HUDEP-2 (cell line): ENCODE results near the gene IZUMO3.
"Not testable (repeated sequence)": the region's sequence is repeated elsewhere in the genome, so short reads cannot be mapped to it uniquely, and the experiment has no call there.

Experiments used
- DNase-seq, 76 experiments: peaks; one replicate each; lab custom pipeline; 2025; ENCODE audit not compliant: unreplicated experiment in 76 of 76; lab: John Stamatoyannopoulos, UW

The IZUMO3 gene

DNA sequence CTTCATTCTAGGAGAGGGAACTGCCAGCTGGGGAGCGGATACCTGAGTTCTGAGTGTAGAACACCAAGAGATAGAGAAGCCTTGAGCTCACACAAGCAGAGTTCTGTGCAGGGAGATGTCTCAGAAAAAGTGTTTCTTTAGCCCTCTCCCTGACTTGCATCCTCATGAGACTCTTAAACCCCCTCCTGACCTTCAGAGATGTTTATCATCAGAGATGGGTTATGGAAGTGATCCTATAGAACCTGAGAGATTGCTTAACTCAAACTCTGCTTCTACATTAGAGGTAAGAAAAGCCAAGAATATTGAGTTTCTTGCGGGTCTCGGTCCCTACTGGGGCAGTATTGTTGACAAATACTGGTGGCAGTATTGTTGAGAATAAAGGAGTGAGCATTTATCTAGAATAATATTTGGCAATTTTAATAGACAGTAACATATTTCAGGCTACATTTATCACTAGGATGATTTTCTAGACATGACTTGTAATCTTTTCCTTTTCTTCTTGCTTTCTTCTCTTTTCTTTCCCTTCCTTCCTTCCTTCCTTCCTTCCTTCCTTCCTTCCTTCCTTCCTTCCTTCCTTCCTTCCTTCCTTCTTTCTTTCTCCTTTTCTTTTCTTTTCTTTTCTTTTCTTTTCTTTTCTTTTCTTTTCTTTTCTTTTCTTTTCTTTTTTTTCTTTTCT, at the start of gene IZUMO3:
IZUMO3 (minus strand) TSS at position 51 of the 676 bp plus-strand sequence. CDS start 248 bp downstream, outside the sequence.
- DNase-seq: no peak

DNA sequence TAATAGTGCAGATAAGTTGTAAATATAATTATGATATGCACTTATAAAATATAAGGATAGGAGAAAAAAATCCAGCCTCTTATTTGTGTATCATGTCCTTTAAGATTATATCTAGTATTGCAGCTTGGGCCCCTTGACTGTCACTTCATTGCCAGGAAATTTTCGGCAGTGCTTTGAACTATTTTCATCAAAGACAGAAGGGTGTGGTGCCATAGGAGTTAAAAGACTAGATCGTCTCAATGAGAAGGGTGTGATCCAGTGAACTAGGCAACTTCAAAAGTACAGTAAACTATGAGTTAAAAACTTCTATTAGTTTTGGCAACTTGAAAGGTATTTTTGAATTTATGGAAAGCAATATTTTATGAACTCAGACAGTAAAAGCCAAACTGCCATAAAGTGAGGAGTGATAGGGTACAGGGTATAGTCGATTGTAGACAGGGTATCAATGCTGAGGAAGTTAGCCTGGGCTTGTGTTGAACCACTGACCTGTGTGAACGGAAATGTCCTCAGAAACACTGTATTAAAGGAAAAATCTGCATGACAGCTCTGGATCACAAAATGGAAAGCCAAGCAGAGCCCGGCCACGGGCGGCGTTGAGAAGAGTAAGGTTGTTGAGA, 48.6 kb upstream of the IZUMO3 start:
- no peak for DNase-seq

GRCh38 chr9:24590432-24590831, 44.7 kb upstream of the IZUMO3 start:
- DNase-seq: no peak

DNA sequence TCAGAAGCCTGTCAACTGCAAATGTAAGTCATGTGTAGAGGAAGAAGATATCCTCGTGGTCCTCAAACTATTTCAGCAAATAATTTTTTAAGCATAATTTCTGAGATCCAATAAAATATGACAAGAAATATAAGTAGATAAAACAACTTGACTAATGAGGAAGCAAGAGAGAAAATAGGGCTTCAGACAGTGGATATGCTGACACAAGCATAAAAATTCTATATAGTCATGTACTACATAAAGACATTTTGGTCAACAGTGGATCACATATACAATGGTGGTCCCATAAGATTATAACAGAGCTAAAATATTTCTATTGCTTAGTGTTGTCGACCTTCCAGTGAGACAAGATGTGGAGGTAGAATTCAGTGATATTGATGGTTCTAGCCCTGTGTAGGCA, 42.2 kb upstream of the IZUMO3 start:
- DNase-seq: no peak

DNA sequence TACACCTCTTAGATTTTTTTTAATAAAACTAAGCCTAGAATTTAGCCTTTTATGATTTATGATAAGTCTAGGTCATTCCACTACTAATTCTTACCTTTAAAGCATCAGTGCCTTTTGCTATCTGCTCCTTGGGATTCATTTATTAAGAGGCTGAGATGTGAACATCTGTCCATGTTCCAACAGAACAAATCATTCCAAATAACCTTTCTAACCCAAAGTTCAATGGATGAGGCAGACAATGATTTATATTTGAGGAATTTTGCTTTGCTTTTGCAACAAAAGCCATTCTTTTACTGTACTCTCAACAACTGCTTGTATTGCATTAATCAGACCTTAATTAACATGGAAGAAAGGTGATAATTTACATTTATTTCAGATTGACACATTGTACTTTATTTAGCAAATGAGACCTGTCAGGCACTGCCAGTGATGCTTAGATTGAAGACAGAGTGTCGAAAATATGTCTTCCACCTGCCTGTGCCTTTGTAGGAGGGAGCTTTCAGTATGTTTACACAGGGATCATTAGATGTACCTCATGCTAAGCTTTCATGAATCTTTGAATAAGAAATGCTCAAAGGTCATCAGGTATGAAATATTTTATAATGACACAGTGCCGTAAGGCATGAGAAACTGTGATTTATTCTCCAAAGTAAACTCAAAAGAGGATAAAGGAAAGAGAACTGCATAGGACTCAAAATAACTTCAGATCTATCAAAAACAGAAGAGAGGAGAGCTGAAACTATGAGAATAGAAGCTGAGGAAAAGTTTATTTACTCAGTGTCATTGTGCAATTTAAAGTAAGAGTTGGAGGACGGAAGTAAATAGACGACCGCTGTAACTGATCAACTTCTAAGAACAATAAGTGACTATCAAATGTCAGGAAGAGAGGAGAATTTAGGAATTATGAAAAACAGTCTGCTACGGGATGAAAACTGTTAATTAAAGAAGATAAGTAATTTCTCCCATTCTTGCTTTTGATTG, 36.7 kb upstream of the IZUMO3 start:
- no peak for DNase-seq

DNA sequence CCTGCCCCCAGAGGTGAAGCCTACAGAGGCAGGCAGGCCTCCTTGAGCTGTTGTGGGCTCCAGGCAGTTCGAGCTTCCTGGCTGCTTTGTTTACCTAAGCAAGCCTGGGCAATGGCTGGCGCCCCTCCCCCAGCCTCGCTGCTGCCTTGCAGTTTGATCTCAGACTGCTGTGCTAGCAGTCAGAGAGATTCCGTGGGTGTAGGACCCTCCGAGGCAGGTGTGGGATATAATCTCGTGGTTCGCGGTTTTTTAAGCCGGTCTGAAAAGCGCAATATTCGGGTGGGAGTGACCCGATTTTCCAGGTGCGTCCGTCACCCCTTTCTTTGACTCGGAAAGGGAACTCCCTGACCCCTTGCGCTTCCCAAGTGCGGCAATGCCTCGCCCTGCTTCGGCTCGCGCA, 34.3 kb upstream of the IZUMO3 start:
- not testable (repeated sequence) for DNase-seq

- no peak for DNase-seq
These were observed 26.7 kb upstream of the IZUMO3 start for GRCh38 chr9:24572406-24572805.

DNA sequence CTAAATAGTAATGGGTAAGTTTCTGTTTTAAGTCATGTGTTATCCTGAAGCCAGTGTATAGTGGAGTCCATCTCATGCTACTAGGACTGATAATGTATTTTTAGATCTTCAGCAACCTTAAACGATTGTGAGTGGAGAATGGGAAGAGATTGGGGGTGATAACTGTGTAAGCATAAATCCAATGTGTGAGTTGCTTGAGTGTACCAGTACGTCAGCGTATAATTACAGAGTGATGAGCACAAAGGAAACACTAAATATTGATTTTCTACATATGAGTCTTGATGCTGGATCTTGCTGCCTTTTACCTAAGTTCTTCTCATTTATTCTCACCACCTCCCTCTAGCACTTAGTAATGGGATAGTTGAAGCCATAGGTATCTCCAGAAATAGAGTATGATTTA, 16.3 kb upstream of the IZUMO3 start:
- DNase-seq: no peak

- no peak for DNase-seq
These were observed 7.5 kb upstream of the IZUMO3 start for GRCh38 chr9:24553183-24553552.

DNA sequence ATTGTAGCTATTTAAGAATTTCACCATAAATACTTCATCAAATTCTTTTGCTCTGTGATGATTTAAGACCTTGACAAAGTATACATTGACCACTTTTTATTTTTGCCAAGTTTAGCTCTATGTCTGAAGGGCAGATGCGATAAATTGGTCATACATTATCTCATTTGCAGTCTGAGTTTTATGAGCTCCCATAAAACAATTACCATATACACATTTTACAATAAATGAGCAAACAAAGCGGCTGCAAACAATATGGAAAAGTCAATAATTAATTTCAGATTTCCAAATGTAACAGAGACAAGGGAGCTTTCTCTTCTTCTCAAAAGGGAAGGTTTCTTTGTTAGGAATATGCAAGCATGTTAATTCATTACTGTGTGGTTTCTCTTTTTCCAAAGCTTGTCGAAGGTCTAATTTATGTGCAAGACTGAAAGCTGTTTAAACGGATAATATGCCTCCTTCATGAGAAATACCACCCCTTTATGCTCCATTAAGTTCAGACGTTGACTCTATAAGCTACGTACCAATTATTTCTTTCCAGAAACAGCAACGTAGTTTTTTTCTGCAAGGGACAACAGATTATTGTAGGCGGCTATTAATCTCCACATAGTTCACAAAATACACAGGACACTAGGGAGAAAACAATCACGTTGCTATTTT, 7.0 kb upstream of the IZUMO3 start:
- no peak for DNase-seq

GRCh38 chr9:24545285-24545684, 412 bp downstream of the IZUMO3 start:
- DNase-seq: no peak

- no peak for DNase-seq
These were observed 27.2 kb downstream of the IZUMO3 start for GRCh38 chr9:24518545-24518944.

DNA sequence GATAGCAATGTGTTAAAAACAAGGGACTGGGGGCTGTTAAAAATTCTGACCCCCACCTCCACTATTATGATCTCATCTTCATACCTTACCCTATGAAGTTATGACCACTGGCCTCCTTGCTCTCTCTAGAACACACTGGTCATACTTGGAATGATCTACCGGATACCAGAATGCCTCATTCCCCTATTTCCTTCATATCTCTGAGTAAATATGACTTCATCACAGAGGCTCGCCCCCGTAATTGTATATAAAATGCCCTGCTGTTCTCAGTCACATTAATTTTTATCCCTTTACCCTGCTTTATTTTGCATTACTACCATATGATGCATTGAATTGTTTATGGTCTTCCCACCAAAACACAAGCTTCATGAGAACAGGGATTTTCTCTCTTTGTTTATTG, 29.2 kb downstream of the IZUMO3 start:
- DNase-seq: no peak

- DNase-seq: no peak
These were observed 35.8 kb downstream of the IZUMO3 start for GRCh38 chr9:24509850-24510249.

DNA sequence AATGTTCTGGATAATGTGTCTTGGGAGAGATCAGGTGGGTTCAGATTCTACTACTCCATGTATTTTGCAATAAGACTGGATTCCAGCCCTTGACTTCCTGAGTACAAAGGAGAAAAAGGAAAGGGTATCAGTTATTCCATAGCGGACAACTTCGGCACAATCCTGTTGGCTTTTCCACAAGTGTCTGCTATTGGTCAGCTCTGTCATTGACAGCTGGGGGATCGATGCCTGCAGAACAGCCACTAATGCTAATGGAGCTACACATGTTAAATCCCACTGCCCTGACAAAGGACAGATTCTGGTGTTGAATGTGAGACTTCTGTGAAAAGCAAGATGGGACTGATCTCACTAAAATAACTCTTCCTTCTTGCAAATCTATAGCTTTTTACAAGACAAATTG, 41.2 kb downstream of the IZUMO3 start:
- DNase-seq: no peak

GRCh38 chr9:24502206-24502937, 43.3 kb downstream of the IZUMO3 start:
- no peak for DNase-seq

DNA sequence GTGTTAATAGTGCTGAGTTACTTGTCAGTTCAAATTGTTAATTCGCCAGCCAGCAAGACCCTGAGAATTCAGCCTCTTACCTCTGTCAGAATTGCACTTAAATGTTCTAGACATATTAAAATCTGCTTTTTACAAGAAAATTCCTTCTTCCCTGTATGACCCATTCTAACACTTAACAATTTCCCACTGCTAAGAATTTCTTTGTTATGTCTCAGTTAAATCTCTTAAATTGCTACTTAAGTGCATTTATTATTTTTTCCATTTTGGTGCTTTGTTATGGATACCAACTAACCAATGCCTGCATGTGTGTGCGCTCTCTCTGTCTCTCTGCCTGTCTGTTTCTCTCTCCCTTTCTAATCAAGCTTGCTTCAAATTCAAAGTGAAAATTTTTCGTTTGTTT, 44.9 kb downstream of the IZUMO3 start:
- DNase-seq: no peak

DNA sequence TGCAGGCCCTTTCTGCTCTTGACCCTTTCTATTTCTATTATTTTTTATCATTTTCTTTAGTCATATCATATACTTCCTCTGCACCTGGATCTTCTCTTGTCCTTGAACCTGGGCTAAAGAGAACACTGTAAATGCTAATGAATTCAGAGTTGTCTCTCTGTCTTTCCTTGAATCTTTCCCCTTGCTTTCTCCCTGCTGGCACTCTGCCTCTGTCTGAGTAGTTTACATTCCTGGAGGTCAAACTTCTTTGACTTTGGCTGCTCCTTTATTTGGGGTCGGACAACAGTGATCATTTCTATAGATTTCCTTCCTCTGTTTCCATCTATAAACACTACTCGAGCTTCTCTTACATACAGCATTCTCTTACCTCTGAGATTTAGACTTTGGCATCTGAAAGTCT, 47.1 kb downstream of the IZUMO3 start:
- DNase-seq: no peak

GRCh38 chr9:24497671-24498070, 48.0 kb downstream of the IZUMO3 start:
- DNase-seq: no peak
